Activated B cell treated with CpG ODN at 0.5 μM for 24 hours (primary cell): Measurements from ENCODE around the gene DISP1. TPM values are rescaled to one million over a fixed set of nuclear protein-coding genes. Genes with fewer than 3 reads are reported as not detected.

ENCODE experiments used
- ATAC-seq: fragments of 200-7000 bp; cut with Tn5 transposase; one replicate; pipeline ENCODE4 v1.10.0; 2021; ENCODE audit warnings: low read depth, mild to moderate bottlenecking, moderate library complexity
- CTCF ChIA-PET: fragments of 350-600 bp; sonication (Branson Sonifier 250); formaldehyde crosslinking; loops from one replicate; lab custom pipeline; 2021; ENCODE audit warnings: antibody characterized with exemption; lab: Charles Lee
- POLR2A ChIA-PET: fragments of 350-600 bp; sonication (Branson Sonifier 250); formaldehyde crosslinking; loops from one replicate; lab custom pipeline; 2021; ENCODE audit warnings: antibody characterized with exemption; lab: Charles Lee
- DNase-seq: peaks from one replicate; pipeline ENCODE4 v3.0.0; 2022
- H3K27ac Mint-ChIP-seq: one replicate; pipeline ENCODE4 v1.8.0; 2020; ENCODE audit warnings: mixed read lengths
- H3K27me3 Mint-ChIP-seq: one replicate; pipeline ENCODE4 v1.8.0; 2021; ENCODE audit warnings: mixed read lengths
- H3K36me3 Mint-ChIP-seq: one replicate; pipeline ENCODE4 v1.8.0; 2021; ENCODE audit warnings: low read depth, mixed read lengths
- H3K4me1 Mint-ChIP-seq: one replicate; pipeline ENCODE4 v1.8.0; 2021; ENCODE audit warnings: mixed read lengths
- H3K4me3 Mint-ChIP-seq: one replicate; pipeline ENCODE4 v1.8.0; 2020; ENCODE audit warnings: mild to moderate bottlenecking, mixed read lengths
- H3K9me3 Mint-ChIP-seq: one replicate; pipeline ENCODE4 v1.8.0; 2020; ENCODE audit warnings: mixed read lengths
- CTCF ChIP-seq: fragments of 200-600 bp; IDR thresholded peaks from one replicate; pipeline ENCODE4 v1.8.0; 2022; ENCODE audit warnings: antibody characterized with exemption, mild to moderate bottlenecking
- intact Hi-C: fragments of 100-400 bp; cut with micrococcal nuclease; formaldehyde crosslinking; loops from one replicate; pipeline ENCODE4 v1.15.1; 2024
- total RNA-seq: library from RNA; stranded (reverse); gene quantifications from 2 replicates; pipeline ENCODE4 v1.2.3, GENCODE V29; 2022

The DISP1 gene
- total RNA-seq, 1 donor from 2014 or later: 5.1 TPM

GRCh38 chr1:222791006-222791710 lies 23.7 kb upstream of the DISP1 start:
- POLR2A ChIA-PET: interaction anchor here (0.6 to 1.1 kb wide), 4 partner anchors 18 to 147 kb away, joined by 3 to 5 read pairs (median 3); no protein-coding TSS in a partner anchor
- Mint-ChIP-seq H3K4me1 (peaks cover 44% of the 10 kb centered on the region), H3K9me3 (peaks cover 11% of the 10 kb centered on the region), H3K27ac (no peak overlapping the region), H3K36me3 (peaks cover 2% of the 10 kb centered on the region), H3K4me3 (no peak overlapping the region), H3K27me3 (no peaks in the 10 kb centered on the region)
- intact Hi-C loops: loop anchor here (5.0 kb wide), 2 partner anchors 196 to 891 kb away; no protein-coding TSS in a partner anchor
- ATAC-seq (no peak), DNase-seq (no peak)
- TF ChIP-seq CTCF: no peak
- CTCF ChIA-PET: interaction anchor here (0.7 to 1.7 kb wide), 5 partner anchors 52 to 342 kb away, joined by 3 to 6 read pairs (median 4); no protein-coding TSS in a partner anchor

GRCh38 chr1:222792744-222793143 lies 22.1 kb upstream of the DISP1 start:
- Mint-ChIP-seq H3K27ac (peak overlapping the region; percentile 13), H3K9me3 (peaks cover 11% of the 10 kb centered on the region), H3K4me1 (peaks cover 34% of the 10 kb centered on the region), H3K4me3 (no peak overlapping the region), H3K36me3 (peaks cover 2% of the 10 kb centered on the region), H3K27me3 (no peaks in the 10 kb centered on the region)
- peak; percentile 38 for TF ChIP-seq CTCF
- DNase-seq (no peak), ATAC-seq (no peak)
- intact Hi-C loops: loop anchor here (1.0 to 5.0 kb wide), 9 partner anchors 54 to 904 kb away; no protein-coding TSS in a partner anchor
- POLR2A ChIA-PET: interaction anchor here (0.6 kb wide), 1 partner anchor 80 kb away, joined by 3 read pairs; no protein-coding TSS in a partner anchor
- CTCF ChIA-PET: interaction anchor here (1.3 to 3.0 kb wide), 8 partner anchors 42 to 341 kb away, joined by 3 to 28 read pairs (median 6); no protein-coding TSS in a partner anchor

GRCh38 chr1:222794656-222795474 lies 20.0 kb upstream of the DISP1 start:
- intact Hi-C loops: loop anchor here (5.0 kb wide), 2 partner anchors 192 to 887 kb away; no protein-coding TSS in a partner anchor
- H3K4me3 Mint-ChIP-seq: no peak overlapping the region
- no peak overlapping the region for H3K27ac Mint-ChIP-seq
- DNase-seq: no peak
- CTCF ChIA-PET: interaction anchor here (0.7 to 3.0 kb wide), 7 partner anchors 33 to 890 kb away, joined by 3 to 25 read pairs (median 6); no protein-coding TSS in a partner anchor
- no peaks in the 10 kb centered on the region for H3K27me3 Mint-ChIP-seq
- POLR2A ChIA-PET: no interaction called here
- no peak for ATAC-seq
- no peaks in the 10 kb centered on the region for H3K36me3 Mint-ChIP-seq
- peaks cover 36% of the 10 kb centered on the region for H3K4me1 Mint-ChIP-seq
- no peak for TF ChIP-seq CTCF
- H3K9me3 Mint-ChIP-seq: peaks cover 6% of the 10 kb centered on the region

- Mint-ChIP-seq H3K27ac (peak overlapping the region; percentile 75), H3K4me3 (no peak overlapping the region), H3K27me3 (no peaks in the 10 kb centered on the region), H3K9me3 (no peaks in the 10 kb centered on the region), H3K4me1 (peaks cover 22% of the 10 kb centered on the region), H3K36me3 (no peaks in the 10 kb centered on the region)
- POLR2A ChIA-PET: interaction anchor here (0.6 to 1.3 kb wide), 11 partner anchors 11 to 1919 kb away, joined by 3 to 14 read pairs (median 6); partner anchors contain the start of genes AIDA, BROX, FAM177B and HLX
- TF ChIP-seq CTCF: no peak
- intact Hi-C loops: loop anchor here (1.0 to 2.0 kb wide), 2 partner anchors 16 to 25 kb away; no protein-coding TSS in a partner anchor
- CTCF ChIA-PET: interaction anchor here (0.9 to 1.7 kb wide), 6 partner anchors 19 to 326 kb away, joined by 3 to 8 read pairs (median 4); no protein-coding TSS in a partner anchor
- DNase-seq (no peak), ATAC-seq (peak; percentile 99)
Observed at GRCh38 chr1:222798116-222798515, 16.7 kb upstream of the DISP1 start.
